IPS-11a (cell line): ENCODE results near the gene OGFOD2.

Experiments
- H3K4me3 ChIP-seq: one replicate; pipeline ENCODE4 v1.5.1; 2013; ENCODE audit warnings: low read depth, low read length, control low read depth

OGFOD2 gene

DNA sequence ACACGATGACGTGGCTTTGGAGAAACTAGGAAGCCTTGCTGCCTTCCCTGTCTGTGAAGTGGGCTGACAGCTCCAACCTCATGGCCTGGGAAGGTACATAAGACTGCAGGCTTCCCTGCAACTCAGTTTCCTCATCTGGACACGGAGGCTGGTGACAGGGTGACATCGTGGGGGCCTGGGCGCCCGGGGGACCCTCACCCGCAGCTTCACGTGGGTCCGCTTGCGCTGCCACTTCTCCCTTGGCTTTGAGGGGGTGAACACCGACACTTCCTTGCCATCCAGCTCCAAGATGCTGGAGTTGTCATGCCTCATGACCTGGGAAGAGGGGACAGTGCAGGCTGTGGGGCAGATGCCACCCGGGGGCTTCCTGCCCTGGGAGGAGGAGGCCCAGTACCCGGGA lies 13.0 kb downstream of the OGFOD2 start:
- no peak overlapping the region for H3K4me3 ChIP-seq

DNA sequence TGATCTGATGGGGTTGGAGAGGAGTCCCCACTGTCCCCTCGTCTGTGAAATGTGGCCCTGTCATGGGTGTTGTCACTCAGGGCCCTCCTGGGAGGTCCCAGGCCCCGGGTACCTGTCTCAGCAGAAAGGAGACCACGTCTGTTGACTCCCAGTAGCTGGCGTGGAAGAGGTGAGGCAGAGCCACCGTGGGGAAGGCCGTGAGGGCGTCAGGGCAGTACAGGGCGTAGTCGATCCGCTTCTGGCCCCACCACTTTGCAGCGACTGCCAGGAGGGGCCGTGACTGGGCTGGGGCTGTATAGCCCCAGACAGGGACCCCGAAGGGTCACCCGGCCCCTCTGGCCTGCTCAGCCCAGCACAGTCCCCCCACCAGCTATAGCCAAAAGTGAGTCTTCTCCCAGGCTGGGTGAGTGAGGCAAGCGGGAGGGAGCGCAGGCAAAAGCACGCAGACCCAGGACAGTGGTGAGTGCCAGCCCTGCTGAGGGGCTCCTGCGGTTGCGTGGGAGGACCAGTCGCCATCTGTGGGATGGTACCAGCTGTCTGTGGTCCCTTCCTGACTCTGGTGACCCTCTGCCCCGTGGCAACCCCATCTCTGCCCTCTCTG lies 13.7 kb downstream of the OGFOD2 start:
- H3K4me3 ChIP-seq = no peak overlapping the region

DNA sequence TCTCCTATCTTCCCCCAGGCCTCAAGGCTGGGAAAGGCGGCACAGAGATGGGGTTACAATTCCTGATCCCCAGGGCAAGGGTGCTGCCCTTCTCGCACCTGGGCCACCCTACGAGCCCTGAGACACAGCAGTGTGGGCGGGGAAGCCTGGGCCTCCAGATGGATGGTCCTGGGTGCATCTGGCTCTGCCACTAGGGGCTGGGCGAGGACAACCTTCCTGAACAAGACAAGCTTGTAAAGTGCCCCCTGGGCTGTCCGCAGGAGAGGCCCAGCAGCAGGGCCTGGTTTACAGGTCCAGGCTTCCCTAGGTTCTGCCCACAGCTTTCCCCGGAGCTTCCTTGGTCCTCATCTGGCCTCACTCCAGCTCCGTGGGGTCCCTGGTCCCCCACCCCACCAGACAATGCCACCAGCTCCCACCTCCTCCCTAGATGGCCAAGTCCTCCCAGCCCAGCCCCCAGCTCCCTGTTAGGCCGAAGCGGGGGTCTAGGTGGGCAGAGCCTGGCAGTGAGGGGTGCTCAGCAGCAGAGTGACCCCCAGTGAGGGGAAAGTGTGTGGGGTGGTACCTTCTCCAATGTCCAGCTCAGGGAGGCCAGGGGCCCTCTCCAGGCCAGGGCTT lies 14.3 kb downstream of the OGFOD2 start:
- no peak overlapping the region for H3K4me3 ChIP-seq

DNA sequence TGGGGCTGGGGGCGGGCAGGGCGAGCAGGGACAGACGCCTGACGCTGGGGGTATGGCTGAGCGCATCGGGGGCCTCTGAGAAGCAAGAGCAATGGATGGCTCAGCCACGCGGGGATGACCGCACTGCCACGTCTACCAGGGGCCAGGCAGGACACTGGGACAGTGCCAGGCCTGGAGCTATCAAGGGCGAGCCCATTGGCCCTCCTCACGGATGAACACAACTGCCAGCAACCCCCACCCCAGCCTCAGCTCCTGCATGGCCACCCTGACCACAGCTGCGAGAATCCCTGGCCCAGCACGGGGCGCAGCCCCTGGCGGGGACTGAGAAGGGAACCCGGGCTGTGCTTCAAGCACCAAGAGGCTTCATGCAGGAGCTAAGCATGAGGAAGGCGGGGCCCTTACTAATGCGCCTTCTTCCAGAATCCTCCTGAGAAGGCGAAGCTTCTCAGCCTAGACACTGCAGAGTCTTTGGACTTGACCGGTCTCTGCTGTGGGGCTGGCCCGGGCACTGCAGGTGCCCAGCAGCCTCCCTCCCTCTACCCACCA lies 14.9 kb downstream of the OGFOD2 start:
- no peak overlapping the region for H3K4me3 ChIP-seq

DNA sequence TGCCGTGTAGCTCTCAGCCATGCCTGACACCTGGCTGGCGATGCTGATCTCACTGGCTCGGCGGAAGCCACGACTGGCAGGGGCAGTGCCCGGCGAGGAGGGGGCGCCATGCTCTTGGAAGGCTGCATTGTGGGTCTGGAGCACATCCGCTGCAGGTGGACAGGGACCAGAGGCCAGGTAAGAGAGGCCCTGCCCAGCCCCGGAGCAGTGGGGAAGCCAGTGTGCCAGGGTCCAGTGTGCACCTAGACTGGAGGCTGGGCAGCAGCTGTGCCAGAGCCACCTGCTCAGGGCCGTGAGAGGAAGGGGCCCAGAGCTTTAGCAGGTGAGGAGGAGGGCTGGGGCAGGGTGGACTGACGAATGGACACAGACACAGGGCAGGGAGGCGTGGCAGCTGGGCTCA lies 15.5 kb downstream of the OGFOD2 start:
- H3K4me3 ChIP-seq = no peak overlapping the region

DNA sequence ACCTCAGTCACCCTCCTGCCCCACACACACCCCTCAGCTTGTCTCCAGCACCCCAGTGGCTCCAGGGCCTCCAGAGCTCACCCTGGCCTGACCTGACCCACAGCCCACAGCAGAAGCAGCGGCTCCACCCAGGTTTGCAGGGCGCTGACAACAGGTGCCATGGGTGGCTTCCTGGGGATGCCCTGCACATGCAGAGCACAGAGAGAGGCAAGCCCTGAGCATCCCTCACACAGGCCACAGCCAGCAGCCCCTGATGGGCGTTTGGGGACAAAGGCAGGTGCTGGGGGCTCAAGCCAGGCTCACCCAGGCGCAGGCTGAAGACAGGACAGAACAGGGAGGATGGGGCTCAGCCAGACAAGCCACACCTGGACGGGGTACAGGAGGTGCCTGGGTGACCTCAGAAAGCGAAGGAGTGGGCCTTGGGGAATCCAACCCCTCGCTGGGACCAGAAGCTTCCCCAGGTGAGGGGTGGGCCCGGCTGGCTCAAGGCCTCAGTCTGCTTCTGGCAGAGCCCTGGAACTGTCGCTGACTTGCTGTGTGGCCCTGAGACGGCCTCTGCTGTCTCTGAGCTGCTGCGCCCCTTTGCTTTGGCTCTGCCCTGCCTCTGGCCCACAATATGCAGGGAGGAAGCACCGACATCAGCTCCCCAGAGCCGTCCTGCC lies 16.0 kb downstream of the OGFOD2 start:
- no peak overlapping the region for H3K4me3 ChIP-seq

DNA sequence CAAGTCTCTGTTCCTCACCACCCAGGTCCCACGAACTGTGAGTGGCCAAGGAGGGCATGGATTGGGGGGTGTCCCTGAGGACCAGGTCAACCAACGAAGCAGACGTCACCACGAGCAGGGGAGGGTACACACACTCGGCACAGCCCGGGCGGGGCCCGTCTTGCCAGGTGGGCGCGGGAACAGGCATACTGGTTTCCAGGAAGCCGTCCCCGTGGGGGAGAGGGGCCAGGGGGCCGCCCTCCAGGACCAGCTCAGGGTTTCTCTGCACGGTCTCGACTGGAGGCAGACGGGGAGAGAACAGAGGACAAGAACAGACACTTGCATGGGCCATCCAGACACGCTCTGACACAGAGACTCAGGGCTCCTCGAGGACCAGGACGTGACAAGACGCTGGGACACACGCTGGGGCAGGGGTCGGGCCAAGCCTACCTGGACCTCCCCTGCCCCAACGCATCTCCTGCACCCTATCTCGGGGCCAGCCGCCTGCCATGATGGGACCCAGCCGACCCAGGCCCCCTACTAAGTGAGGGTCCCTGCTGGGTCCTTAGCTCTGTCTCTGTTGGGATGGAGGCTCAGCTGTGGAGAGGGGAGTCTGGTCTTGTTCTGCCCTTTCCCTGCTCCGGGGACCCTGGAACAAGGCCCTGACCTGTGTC lies 16.7 kb downstream of the OGFOD2 start:
- no peak overlapping the region for H3K4me3 ChIP-seq

DNA sequence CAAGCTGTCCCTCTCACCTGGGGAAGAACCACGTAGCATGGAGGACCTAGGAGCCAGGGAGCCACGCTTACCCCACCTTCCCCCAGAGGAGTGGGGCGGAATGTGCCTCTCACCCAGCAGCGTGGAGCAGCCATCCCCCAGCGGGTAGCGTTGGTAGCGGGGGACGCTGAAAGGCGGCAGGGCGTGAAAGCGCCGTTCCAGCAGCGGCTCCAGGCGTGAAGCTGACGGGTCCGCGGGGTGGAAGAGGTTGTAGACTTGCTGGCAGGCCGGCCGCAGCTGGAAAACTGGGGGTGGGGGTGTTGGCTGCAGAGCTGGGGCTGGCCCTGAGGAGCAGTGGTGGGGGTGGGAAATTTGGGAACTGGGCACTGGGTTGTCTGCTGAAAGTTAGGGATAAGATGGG lies 17.3 kb downstream of the OGFOD2 start:
- no peak overlapping the region for H3K4me3 ChIP-seq

DNA sequence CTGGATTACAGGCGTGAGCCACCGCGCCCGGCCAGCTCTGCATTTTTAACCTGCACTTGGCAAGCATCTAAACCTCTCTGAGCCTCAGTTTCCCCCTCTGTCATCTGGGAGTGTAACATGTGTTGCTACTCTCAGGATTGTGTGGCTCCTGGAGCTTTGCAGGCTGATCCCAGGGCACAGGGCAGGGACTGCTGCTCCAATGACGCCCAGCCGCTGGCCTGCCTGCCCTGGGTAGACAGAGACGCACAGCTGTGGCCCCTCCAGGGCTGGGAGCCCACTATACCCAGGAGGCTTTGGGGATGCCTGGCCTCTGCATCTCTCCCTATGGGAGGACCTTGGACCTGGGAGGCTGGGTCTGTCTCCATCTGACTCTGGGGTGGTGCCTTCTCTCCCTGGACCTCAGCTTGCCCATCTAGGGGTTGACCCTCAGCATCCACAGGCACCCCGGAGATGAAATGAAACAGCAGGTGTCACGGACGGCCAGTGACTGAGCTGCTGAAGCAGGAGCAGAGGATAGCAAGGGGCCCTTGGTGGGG lies 19.2 kb downstream of the OGFOD2 start:
- no peak overlapping the region for H3K4me3 ChIP-seq

DNA sequence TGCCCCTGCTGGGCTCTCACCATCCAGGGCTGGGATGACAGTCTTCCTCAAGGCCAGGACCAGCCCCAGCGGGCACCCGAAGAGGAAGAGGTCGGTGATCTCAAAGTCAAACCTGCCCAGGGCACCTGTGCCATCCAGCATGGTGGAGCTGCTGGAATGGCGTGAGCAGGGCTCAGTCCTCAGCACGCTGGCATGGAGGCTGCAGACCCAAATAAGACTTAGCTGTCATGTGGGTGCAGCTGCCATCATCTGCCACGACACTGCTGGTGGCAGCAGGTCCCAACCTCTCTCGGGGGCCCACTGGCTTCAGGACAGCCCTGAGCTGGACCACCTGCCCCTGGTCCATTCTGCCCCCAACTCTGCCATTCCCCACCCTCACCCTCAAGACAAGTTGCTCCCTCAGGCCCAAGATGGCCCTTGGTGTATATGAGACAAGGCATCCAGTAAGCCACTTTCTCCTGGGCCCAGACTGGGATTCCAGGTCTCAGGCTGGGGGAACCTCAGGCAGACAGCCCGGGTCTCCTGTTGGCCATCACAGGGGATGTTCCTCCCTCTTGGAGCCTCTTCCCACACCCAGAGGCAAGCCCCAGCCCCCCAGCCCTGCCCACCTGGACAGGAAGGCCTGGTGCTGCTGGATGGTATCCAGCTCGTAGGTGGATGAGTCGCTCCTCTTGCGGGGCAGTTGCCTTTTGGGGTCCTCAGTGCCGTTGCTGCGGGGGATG lies 19.9 kb downstream of the OGFOD2 start:
- H3K4me3 ChIP-seq = no peak overlapping the region

DNA sequence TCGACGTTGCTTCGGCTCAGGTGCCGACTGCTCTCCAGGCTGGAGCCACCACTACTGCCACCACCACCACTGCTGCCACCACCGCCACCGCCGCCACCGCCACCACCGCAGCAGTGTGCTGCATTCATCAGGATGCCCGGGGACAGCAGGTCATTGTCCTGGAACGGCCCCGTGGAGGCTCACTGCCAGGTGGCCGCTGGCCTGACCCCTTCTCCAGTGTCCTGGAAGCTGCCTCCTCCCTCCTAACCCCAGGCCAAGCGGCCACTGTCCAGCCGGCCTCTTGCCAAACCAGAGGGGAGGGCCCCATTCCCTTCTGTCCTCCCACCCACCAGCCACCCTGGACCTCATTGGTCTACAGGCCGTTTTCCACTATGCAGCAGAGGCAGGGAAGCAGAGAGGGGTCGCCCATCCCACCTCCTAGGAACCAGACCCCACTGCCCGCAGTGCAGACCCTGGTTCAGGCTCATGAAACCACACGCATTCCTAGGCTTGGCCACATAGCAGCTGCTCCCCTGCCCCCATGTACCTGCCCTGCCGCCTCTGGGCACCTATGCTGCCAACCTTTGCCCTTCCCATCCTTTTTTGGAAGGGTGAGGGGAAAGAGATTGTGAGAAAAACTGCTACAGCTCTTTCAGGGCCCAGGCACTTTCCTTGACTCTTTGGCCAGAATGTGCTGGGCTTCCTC lies 20.6 kb downstream of the OGFOD2 start:
- H3K4me3 ChIP-seq = no peak overlapping the region

DNA sequence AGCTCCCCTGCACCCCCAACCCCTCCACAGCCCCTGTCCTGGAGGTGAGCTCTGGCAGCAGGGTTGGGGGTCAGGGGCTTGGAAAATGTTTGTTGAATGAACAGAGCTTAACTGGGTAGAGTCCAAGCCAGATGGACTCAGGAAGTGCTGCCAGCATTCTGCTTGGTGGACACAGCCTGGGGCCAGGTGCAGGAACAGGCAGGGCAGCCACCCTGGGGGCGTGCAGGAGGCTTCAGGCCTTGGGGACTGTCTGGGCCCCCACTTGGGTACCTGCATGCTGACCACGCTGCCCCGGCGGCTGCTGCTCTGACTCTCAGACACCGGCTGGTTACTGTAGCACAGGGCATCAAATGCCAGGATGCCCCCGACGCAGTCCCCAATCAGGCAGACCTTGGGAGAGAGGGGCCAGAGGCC lies 21.2 kb downstream of the OGFOD2 start:
- H3K4me3 ChIP-seq = no peak overlapping the region

DNA sequence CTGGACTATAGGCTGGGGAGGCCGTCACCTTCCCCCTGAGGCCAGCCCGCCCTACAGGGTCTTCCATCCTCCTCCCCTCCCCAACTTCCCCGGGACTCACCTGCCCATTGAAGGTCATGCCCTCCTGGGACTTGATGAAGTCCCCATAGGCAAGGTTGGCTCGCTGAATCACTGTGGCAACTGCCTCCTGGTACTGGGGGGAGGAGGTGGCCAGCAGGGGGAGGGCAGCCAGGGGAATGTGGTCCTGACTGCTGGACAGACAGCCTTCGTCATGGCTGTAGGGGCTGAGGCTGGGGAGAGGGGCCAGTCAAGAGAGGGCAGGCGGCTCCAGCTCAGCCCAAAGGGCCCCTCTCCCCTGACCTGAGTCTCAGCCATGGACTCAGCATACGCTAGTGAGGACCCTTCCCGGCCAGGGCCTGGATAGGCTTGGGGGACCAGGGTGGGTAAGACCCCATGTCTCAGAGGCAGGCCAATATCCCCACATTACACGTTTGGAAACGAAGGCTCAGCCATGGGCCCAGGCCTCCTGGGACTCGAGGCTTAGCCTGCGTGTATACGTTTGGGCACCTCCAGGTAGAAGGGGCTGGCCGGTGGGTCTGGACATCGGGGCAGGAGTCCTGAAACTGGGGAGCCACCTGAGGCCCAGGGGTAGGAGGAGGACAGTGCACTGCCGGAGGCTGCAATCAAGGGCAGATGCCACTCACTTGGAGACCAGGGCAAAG lies 21.7 kb downstream of the OGFOD2 start:
- no peak overlapping the region for H3K4me3 ChIP-seq

DNA sequence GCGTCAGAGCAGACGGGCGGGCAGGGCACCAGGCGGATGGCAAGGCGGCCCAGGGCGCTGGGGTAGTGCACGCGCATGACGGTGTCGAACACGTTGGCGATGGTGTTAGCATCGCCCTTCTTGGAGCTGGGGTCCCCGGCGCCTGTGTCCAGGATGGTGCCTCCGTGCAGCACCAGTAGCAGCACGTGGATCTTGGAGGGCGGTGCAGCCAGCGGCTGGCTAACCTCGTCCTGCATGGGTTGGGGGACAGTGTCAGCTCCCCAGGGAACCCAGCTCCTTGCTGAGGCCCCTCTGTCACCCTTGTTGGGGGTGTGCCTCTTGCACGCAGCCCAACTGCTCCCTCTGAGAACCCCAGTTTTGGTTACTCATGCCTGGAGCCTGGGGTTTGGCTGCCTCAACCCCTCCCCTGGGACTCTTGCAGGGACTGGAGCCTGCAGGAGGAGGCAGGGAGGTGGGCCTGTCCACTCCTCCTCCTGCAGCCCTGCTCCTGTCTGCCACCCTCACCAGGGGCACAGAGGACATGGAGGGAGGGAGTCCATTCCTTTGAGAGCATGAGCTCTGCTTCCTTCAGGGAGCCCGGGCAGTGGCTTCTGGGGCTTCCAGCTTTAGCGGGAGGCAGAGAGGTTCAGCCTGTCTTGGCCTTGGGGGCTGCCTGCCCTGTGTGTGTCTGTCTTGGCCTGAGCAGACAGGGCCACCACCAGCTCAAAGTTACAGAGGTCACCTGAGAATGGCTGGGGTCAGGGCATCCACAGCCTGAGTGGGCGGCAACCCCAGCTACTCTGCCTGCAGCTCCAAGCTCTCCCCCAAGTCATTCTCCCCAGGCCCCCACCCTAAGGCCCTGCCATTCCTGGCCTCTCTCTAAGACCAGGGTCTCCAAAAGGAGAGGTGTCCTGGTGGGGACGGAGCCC lies 22.6 kb downstream of the OGFOD2 start:
- no peak overlapping the region for H3K4me3 ChIP-seq

DNA sequence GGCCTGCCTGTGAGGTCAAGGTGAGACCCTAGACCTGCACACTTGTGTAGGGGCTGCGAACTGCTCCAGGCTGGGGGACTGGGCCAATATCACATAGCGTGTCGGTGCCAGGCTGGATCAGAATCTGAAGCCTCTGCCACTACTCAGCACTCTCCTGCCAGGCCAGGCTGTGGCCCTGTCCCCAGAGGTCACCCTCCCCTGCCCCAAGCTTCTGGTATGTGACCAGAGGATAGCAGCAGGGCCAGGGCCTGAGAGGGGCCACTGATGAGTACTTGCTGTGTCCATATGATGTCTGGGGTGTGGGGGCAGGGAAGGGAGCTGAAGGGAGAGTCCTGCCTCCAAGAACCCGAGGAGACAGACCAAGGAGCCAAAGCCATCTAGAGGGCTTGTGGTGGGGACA lies 23.3 kb downstream of the OGFOD2 start:
- H3K4me3 ChIP-seq = no peak overlapping the region

DNA sequence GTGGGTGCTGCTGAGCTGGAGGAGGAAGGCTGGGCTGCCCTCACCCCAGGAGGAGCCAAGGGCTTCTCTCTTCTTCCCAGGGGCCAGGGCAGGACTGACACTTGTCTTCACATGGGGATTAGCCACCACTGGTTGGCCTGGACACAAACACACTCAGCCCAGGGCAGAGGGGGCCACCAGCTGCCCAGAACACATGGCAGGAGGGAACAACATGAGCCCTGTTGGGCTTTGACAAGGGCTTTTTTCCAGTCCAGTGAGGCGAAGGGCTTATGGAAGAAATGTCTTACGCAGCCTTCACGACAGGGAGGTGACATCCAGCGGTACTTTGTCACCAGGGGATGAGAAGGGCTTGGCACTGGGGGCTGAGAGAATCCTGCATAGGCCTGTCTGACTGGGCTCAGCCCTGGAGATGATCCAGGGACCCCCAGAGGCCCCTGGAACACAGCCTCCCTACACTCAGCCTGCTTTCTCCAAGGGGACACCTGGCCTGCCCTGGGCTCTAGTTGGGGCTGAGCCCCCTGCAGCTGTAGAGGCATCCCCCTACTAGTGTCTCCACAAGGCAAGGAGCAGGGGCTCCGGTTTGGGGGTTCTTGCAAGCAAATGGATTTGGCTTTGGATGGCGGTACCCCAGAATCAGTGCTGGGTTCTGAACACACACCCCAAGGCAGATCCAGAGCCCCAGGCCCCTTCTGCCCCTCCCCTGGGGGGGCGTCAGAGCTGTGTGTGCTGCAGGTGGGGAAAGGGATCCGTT lies 24.3 kb downstream of the OGFOD2 start:
- H3K4me3 ChIP-seq = no peak overlapping the region

DNA sequence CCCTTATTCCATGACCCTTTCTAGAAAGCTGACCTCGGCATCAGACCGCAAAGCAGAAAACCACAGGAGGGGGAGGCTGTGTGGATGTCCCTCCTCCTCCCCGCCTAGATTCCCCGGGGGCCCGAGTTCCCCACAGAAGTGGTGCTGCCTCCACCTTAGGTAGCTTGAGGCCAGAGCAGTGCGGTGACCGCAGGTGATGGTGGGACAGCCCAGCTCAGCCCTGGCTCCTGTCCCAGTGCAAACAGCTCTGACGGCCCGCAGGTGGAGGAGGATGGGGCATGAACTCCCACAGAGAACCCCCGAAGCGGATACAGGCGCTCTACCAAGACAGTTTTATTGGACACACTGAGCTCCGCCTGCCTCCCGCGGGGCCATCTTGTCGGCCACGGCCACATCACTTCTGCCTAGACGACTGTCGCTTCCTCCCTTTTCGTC lies 25.0 kb downstream of the OGFOD2 start:
- no peak overlapping the region for H3K4me3 ChIP-seq

DNA sequence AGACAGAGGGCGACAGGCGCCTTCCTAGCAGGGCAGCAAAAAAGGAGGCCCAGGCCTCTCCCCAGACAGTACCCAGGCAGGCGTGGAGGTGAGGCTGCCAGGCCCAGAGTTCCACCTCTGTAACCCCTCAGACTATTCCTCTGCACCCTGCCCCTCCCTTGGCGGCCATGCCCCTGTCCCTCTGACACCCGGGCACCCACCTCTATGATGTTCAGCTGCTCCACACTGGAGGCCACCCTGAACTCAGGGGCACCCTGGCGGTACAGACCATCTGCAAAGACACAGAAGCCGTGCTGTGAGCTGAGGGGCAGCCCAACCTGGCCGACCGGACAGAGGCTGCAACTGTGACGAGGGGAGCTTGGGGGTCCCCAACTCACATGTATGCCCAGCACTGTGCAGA lies 25.5 kb downstream of the OGFOD2 start:
- H3K4me3 ChIP-seq = no peak overlapping the region
